GM12864 (cell line): ENCODE results near the gene KIF6.

Experiments used
- DNase-seq: peaks from one replicate; pipeline ENCODE4 v3.0.0-alpha.2; 2011; ENCODE audit warnings: low read depth
- H3K4me3 ChIP-seq: 2 replicates; pipeline ENCODE4 v1.5.1; 2011; ENCODE audit warnings: mild to moderate bottlenecking, low read depth, low read length, control low read depth
- TF ChIP-seq, protein P1 (sequence below): IDR thresholded peaks from 2 replicates; pipeline ENCODE4 v1.5.1; 2011; ENCODE audit warnings: low read depth, mild to moderate bottlenecking, moderate library complexity, low read length, control low read depth, inconsistent platforms; ENCODE audit errors: missing control alignments

The KIF6 gene

DNA sequence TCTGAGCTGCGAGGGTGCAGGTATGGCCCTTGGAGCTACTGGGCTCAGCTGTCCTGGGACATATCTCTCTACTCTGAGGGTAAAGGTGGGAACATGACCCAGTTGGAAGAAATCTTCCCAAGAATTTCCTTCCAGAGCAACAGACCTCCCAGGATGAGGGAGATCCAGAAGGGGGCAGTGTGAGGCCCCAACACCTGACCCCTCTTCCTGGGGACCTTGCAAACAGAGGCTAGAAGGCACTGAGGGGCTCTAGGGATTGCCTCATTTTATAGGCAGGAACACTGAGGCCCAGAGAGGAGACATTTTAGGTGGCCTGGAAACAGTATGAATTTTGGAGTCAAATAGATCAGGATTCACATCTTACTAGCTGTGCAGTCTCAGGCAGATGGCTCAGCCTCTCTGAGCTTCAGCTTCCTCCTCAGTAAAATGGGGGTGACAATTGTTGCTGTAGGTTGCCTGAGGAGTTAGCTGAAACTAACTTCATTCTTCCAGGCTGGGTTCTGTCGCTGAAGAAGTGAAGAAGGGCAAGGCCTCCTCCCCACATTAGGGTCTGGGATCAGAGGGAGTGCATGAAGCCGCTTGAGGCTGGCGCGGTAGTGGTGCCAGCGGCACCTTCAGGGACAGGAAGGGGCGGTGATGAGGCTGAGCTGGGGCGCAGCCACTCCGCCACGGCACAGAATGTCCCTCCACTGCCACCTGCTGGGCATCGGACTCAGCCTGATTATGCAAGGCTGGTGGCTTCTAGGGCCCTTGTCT is 422.4 kb downstream of the KIF6 start:
- H3K4me3 ChIP-seq, result no peak overlapping the region
- TF ChIP-seq, protein P1, sequence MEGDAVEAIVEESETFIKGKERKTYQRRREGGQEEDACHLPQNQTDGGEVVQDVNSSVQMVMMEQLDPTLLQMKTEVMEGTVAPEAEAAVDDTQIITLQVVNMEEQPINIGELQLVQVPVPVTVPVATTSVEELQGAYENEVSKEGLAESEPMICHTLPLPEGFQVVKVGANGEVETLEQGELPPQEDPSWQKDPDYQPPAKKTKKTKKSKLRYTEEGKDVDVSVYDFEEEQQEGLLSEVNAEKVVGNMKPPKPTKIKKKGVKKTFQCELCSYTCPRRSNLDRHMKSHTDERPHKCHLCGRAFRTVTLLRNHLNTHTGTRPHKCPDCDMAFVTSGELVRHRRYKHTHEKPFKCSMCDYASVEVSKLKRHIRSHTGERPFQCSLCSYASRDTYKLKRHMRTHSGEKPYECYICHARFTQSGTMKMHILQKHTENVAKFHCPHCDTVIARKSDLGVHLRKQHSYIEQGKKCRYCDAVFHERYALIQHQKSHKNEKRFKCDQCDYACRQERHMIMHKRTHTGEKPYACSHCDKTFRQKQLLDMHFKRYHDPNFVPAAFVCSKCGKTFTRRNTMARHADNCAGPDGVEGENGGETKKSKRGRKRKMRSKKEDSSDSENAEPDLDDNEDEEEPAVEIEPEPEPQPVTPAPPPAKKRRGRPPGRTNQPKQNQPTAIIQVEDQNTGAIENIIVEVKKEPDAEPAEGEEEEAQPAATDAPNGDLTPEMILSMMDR, result peak; percentile 91
- peak; percentile 31 for DNase-seq

DNA sequence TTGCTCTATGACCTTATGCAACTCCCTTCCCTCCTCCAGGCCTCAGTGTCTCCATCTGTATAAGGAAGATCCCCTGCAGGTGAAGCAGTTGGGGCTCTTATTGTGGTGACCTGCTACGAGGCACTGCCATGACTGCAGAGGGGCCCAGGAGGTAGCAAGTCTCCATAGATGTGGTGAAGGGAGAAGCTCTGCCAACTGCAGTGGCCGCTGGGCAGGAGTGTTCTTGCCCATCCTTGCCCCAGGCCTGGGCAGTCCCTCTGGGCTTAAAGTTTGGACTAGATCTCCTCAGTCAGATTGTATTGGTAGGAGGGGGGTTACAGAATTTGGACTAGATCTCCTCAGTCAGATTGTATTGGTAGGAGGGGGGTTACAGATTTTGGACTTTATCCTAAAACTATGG is 423.2 kb downstream of the KIF6 start:
- DNase-seq, result no peak
- TF ChIP-seq, protein P1, result no peak
- H3K4me3 ChIP-seq, result no peak overlapping the region

DNA sequence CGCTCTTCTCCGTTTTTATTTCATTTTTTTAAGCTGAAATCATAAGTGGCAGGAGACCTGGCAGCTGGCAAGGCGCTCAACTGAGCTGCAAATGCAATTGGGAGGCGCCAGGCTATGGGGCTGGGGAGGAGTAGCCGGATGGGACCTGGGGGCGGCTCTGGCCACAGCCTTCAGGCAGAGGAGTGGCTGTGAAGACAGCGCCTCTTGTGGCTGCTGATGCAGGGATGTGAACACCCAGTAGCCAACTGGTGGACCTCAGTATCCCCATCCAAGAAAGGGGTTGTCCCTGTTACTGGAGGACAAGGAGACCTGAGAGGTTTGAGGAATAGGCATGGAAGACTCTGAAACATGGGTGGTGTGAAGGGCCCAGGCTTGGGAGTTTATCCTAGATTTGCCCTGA is 423.6 kb downstream of the KIF6 start:
- TF ChIP-seq, protein P1, result peak; percentile 54
- no peak overlapping the region for H3K4me3 ChIP-seq
- no peak for DNase-seq

DNA sequence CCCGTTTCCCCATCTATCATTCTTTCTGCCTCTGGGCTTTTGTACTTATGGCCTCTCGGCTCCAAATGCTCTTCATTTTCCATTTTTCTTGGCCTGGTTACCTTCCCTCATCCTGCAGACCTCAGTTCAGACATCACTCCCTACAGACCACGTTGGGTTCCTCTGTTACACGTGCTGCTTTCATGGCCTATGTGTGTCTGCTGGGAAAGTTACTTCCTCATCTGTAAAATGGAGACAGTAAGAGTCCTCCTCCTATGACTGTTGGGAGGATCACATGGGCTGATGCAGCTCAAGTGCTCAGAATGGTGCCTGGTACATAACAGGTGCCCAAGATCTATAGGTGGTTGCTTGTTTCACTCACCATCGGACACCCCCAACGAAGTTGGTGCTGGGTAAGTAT is 424.5 kb downstream of the KIF6 start:
- no peak for DNase-seq
- no peak overlapping the region for H3K4me3 ChIP-seq
- TF ChIP-seq, protein P1, result no peak

DNA sequence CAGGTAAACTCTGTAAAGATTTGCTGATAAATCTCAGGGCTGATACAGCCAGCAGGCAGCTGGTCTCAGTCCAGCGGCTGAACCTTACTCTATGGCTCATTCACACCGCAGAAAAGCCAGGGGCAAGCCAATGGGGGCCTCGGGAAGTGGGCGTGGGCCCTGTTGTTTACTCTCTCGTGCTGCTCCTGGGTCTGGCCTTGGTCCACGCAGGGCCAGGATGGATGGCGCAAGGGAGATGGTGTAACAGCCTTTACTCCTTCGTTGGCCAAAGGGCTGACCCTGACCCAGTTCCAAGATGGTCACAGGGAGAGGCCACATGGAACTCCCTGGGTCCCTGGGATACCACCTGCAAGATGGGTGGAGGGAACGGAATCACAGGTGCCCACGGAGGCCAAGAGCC is 427.1 kb downstream of the KIF6 start:
- TF ChIP-seq, protein P1, result no peak
- no peak for DNase-seq

DNA sequence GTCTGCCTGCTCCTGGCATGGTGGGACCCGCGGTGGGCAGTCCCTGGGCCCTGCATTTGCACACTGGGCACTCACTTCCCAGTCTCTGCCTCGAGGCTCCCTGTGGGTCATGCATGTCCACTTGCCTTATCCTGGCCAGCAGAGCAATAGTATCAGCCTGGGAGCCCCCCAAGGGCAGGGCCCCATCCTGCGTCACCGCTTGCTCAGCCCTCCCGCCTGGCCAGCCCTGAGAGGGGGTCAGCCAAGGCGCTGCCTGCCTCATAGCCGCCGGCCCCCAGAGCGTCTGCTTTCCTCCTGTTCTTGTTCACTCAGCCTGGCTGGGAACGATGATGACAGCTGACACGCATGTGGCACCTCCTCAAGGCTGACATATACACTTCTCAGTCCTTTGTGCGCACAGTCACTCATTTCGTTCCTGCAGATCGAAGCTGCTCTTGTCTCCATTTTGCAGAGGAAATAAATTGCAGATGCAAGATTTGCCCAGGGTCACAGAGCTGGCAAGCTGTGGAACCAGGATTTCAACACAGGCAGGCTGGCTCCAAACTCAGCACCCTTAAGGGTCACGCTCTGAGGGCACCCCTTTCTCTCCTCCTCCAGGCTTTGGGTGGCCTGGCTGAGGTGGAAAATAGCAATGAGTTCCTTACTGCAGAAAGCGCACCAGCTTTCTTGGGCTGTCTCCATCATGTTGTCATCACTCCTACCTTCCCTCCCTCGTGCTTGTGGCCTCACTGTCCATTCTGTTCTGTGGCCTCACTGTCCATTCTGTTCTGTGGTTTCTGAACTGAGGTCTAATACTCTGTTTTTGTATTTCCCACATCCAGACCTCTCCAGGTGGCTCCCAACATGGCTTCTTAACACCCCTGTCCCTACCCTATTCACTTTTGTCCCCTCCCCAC is 428.2 kb downstream of the KIF6 start:
- no peak for DNase-seq
- H3K4me3 ChIP-seq, result no peak overlapping the region
- TF ChIP-seq, protein P1, result no peak

More for the DNA sequence above, 427.1 kb downstream of the KIF6 start:
- no peak overlapping the region for H3K4me3 ChIP-seq
